Measurements from ENCODE around the gene TENM4.

The TENM4 gene

GRCh38 chr11:79487412-79487811 lies 46.6 kb upstream of the TENM4 start:
- TF ChIP-seq, protein P1, sequence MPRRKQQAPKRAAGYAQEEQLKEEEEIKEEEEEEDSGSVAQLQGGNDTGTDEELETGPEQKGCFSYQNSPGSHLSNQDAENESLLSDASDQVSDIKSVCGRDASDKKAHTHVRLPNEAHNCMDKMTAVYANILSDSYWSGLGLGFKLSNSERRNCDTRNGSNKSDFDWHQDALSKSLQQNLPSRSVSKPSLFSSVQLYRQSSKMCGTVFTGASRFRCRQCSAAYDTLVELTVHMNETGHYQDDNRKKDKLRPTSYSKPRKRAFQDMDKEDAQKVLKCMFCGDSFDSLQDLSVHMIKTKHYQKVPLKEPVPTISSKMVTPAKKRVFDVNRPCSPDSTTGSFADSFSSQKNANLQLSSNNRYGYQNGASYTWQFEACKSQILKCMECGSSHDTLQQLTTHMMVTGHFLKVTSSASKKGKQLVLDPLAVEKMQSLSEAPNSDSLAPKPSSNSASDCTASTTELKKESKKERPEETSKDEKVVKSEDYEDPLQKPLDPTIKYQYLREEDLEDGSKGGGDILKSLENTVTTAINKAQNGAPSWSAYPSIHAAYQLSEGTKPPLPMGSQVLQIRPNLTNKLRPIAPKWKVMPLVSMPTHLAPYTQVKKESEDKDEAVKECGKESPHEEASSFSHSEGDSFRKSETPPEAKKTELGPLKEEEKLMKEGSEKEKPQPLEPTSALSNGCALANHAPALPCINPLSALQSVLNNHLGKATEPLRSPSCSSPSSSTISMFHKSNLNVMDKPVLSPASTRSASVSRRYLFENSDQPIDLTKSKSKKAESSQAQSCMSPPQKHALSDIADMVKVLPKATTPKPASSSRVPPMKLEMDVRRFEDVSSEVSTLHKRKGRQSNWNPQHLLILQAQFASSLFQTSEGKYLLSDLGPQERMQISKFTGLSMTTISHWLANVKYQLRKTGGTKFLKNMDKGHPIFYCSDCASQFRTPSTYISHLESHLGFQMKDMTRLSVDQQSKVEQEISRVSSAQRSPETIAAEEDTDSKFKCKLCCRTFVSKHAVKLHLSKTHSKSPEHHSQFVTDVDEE (CRISPR knock-in tag; IDR thresholded peaks at IDR 0.05), result no peak
- TF ChIP-seq ZNF70 (CRISPR knock-in tag; IDR thresholded peaks at IDR 0.05) (no peak), CSDC2 (CRISPR knock-in tag; IDR thresholded peaks at IDR 0.05) (no peak), SNAI2 (CRISPR knock-in tag; IDR thresholded peaks at IDR 0.05) (no peak), ESRRG (CRISPR knock-in tag; IDR thresholded peaks at IDR 0.05) (no peak)
- TF ChIP-seq, protein P2, sequence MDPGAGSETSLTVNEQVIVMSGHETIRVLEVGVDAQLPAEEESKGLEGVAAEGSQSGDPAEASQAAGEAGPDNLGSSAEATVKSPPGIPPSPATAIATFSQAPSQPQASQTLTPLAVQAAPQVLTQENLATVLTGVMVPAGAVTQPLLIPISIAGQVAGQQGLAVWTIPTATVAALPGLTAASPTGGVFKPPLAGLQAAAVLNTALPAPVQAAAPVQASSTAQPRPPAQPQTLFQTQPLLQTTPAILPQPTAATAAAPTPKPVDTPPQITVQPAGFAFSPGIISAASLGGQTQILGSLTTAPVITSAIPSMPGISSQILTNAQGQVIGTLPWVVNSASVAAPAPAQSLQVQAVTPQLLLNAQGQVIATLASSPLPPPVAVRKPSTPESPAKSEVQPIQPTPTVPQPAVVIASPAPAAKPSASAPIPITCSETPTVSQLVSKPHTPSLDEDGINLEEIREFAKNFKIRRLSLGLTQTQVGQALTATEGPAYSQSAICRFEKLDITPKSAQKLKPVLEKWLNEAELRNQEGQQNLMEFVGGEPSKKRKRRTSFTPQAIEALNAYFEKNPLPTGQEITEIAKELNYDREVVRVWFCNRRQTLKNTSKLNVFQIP (CRISPR knock-in tag; IDR thresholded peaks at IDR 0.05; ENCODE audit: borderline replicate concordance, low read depth), result no peak
- TF ChIP-seq, protein P3, sequence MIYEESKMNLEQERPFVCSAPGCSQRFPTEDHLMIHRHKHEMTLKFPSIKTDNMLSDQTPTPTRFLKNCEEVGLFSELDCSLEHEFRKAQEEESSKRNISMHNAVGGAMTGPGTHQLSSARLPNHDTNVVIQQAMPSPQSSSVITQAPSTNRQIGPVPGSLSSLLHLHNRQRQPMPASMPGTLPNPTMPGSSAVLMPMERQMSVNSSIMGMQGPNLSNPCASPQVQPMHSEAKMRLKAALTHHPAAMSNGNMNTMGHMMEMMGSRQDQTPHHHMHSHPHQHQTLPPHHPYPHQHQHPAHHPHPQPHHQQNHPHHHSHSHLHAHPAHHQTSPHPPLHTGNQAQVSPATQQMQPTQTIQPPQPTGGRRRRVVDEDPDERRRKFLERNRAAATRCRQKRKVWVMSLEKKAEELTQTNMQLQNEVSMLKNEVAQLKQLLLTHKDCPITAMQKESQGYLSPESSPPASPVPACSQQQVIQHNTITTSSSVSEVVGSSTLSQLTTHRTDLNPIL (CRISPR knock-in tag; IDR thresholded peaks at IDR 0.05; ENCODE audit: low read depth), result no peak
- ATAC-seq, result no peak

DNA sequence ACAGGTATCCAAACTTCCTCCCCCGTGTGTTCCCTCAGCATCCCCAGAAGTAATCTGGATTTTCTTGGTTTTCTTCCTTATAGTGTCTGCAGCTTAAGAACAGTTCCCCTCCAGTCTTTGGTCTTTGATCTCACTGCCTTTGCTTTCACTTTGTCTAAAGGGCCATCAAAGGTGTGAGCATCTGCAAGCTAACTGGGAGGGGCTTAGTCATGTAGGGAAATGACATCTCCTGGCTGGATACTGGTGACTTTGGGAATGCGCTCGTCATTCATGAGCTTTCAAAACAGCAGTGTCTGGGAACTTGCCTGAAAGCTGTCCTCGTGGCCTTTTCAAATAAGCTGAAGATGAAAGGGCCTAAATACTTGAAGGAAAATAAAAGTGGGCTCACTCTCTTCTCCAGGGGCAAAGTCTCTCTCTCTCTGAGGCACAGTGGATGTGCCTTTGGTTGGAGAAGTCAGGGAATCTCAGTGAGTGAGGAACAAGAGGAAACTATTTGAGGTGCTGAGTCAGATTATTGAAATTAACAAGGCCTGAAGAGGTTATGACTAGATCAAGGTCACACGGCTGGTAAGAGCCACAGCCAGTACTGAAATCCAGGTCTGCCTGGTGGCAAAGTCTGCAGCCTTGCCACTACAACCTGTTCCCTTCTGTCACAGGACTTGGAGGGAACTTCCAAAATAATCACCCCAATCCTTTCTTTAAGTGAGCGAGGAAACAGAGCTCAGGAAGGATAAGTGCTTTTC lies 45.6 kb upstream of the TENM4 start:
- no peak for TF ChIP-seq ISL1 (CRISPR knock-in tag; IDR thresholded peaks at IDR 0.05)
- TF ChIP-seq GLIS3 (CRISPR knock-in tag; IDR thresholded peaks at IDR 0.05), result no peak
- TF ChIP-seq BACH2 (CRISPR knock-in tag; IDR thresholded peaks at IDR 0.05; ENCODE audit: borderline replicate concordance), result no peak
- no peak for TF ChIP-seq CSRNP3 (CRISPR knock-in tag; IDR thresholded peaks at IDR 0.05)
- TF ChIP-seq, protein P2 (CRISPR knock-in tag; IDR thresholded peaks at IDR 0.05; ENCODE audit: borderline replicate concordance, low read depth), result no peak
- TF ChIP-seq ARNTL (CRISPR knock-in tag; IDR thresholded peaks at IDR 0.05; ENCODE audit: borderline replicate concordance, low read depth), result no peak

DNA sequence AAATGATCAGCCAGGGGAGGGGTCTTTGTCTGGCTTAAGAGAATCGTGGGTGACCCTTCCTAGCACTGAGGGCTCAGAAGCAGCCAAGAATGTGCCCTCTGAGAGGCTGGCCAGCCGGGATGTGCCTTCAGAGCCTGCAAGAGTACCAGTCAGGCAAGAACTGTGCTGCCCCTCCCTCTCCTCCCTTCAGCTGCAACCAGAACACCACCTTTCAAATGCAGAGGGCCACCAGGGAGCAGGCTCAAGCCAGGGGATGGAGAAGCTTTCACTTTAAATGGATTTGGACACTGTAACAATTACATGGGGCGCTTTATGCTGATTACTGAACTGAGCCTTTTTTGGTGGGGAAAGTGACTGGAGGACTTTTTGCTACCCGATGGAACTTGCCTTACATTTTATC lies 44.9 kb upstream of the TENM4 start:
- peak; percentile 36; the same call in 2 of the 3 replicates for ATAC-seq
- TF ChIP-seq, protein P1 (CRISPR knock-in tag; IDR thresholded peaks at IDR 0.05), result no peak
- TF ChIP-seq GLIS3 (CRISPR knock-in tag; IDR thresholded peaks at IDR 0.05), result no peak
- TF ChIP-seq ZNF565 (CRISPR knock-in tag; conservative IDR thresholded peaks at IDR 0.05; ENCODE audit: low read depth), result no peak
- TF ChIP-seq CSDC2 (CRISPR knock-in tag; IDR thresholded peaks at IDR 0.05), result no peak
- TF ChIP-seq ISL1 (CRISPR knock-in tag; IDR thresholded peaks at IDR 0.05), result no peak
- no peak for TF ChIP-seq ARNTL (CRISPR knock-in tag; IDR thresholded peaks at IDR 0.05; ENCODE audit: borderline replicate concordance, low read depth)
- TF ChIP-seq BACH2 (CRISPR knock-in tag; IDR thresholded peaks at IDR 0.05; ENCODE audit: borderline replicate concordance), result no peak
- TF ChIP-seq CSRNP3 (CRISPR knock-in tag; IDR thresholded peaks at IDR 0.05), result no peak
- no peak for TF ChIP-seq SNAI2 (CRISPR knock-in tag; IDR thresholded peaks at IDR 0.05)
- TF ChIP-seq OSR1 (CRISPR knock-in tag; IDR thresholded peaks at IDR 0.05), result no peak
- no peak for TF ChIP-seq ESRRG (CRISPR knock-in tag; IDR thresholded peaks at IDR 0.05)
- TF ChIP-seq ZNF8 (CRISPR knock-in tag; IDR thresholded peaks at IDR 0.05), result no peak
- TF ChIP-seq RARB (CRISPR knock-in tag; IDR thresholded peaks at IDR 0.05), result no peak
- TF ChIP-seq TCF4 (CRISPR knock-in tag; IDR thresholded peaks at IDR 0.05; ENCODE audit: borderline replicate concordance), result no peak
- TF ChIP-seq PPARA (CRISPR knock-in tag; IDR thresholded peaks at IDR 0.05; ENCODE audit: borderline replicate concordance), result no peak
- no peak for TF ChIP-seq TOX (CRISPR knock-in tag; IDR thresholded peaks at IDR 0.05; ENCODE audit: borderline replicate concordance)
- TF ChIP-seq, protein P4, sequence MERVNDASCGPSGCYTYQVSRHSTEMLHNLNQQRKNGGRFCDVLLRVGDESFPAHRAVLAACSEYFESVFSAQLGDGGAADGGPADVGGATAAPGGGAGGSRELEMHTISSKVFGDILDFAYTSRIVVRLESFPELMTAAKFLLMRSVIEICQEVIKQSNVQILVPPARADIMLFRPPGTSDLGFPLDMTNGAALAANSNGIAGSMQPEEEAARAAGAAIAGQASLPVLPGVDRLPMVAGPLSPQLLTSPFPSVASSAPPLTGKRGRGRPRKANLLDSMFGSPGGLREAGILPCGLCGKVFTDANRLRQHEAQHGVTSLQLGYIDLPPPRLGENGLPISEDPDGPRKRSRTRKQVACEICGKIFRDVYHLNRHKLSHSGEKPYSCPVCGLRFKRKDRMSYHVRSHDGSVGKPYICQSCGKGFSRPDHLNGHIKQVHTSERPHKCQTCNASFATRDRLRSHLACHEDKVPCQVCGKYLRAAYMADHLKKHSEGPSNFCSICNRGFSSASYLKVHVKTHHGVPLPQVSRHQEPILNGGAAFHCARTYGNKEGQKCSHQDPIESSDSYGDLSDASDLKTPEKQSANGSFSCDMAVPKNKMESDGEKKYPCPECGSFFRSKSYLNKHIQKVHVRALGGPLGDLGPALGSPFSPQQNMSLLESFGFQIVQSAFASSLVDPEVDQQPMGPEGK (CRISPR knock-in tag; IDR thresholded peaks at IDR 0.05; ENCODE audit: borderline replicate concordance), result no peak

More for the DNA sequence above, 45.6 kb upstream of the TENM4 start:
- ATAC-seq, result no peak; the same call in 2 of the 3 replicates
